Suprapubic skin (tissue), 4 donors: ENCODE results near the gene SERBP1. TPM values are rescaled to one million over a fixed set of nuclear protein-coding genes. Genes with fewer than 3 reads are reported as not detected.
A peak's percentile ranks its signal among the peaks of the same experiment; 100 is the strongest.

Experiments used
- DNase-seq, 2 donors: peaks; one replicate each; pipeline ENCODE4 v3.0.0-alpha.2; 2019; ENCODE audit warnings: low spot score in 2 of 2
- H3K27ac ChIP-seq: fragments of 200-600 bp; sonication (generic); one replicate; pipeline ENCODE4 v1.5.1; 2019
- H3K27me3 ChIP-seq: fragments of 200-600 bp; sonication (generic); one replicate; pipeline ENCODE4 v1.5.1; 2019
- H3K36me3 ChIP-seq: fragments of 200-600 bp; sonication (generic); one replicate; pipeline ENCODE4 v1.5.1; 2019
- H3K4me1 ChIP-seq: fragments of 200-600 bp; sonication (generic); one replicate; pipeline ENCODE4 v1.5.1; 2019
- H3K4me3 ChIP-seq: fragments of 200-600 bp; sonication (generic); one replicate; pipeline ENCODE4 v1.5.1; 2019; ENCODE audit warnings: mild to moderate bottlenecking
- H3K9me3 ChIP-seq: fragments of 200-600 bp; sonication (generic); one replicate; pipeline ENCODE4 v1.5.1; 2019
- EP300 ChIP-seq: sonication (generic); formaldehyde crosslinking; IDR thresholded peaks from one replicate; pipeline ENCODE4 v1.6.1; 2017; ENCODE audit warnings: antibody characterized with exemption
- POLR2A ChIP-seq, 2 donors: fragments of 450-650 bp; IDR thresholded peaks; one replicate each; pipeline ENCODE4 v1.6.1; 2017; ENCODE audit warnings: antibody characterized with exemption in 2 of 2, mild to moderate bottlenecking in 2 of 2, moderate library complexity in 2 of 2
- POLR2AphosphoS5 ChIP-seq, 3 donors: sonication (generic); formaldehyde crosslinking; IDR thresholded peaks; one replicate each; pipeline ENCODE4 v1.6.1; 2017; ENCODE audit warnings: antibody characterized with exemption in 3 of 3
- WGBS: methylation state at CpG from one replicate; pipeline ENCODE4 v1.1.5; 2018; 5-methylcytosine and 5-hydroxymethylcytosine counted together
- total RNA-seq, 4 donors: library from RNA; depleted of rRNA; stranded (reverse); fragments of >200 nt; gene quantifications; one replicate each; pipeline ENCODE4 v1.1.0, GENCODE V29; 2016
- TF ChIP-seq, protein P1 (sequence below), 2 donors: fragments of 200-600 bp in 1 of 2; fragments of 450-650 bp in 1 of 2; sonication (generic) in 1 of 2; IDR thresholded peaks; one replicate each; pipeline ENCODE4 v1.5.1; 2016 to 2019; ENCODE audit warnings: antibody characterized with exemption in 2 of 2, mild to moderate bottlenecking in 1 of 2, moderate library complexity in 1 of 2

Gene SERBP1
- total RNA-seq, 4 donors from 2014 or later, result 188 to 330 (median 233) TPM

DNA sequence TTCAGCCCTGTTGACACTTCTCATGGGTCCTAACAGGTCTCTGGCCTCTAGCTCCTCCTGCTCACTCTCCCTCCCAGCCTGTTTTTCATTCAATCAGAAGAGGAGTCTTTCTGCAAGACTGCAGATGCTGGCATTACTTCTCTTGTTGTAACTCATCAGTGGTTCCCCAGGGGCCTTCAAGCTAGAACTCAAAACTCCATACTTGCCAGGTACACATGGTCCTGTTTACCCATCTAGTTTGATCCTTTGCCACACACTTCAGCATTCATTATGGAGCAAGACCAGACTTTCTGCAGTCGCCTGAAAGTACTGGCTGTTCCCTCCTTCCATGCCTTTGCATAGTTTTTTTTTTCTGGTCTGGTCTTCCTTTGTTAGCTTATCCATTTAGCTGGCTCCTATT is 47.9 kb downstream of the SERBP1 start:
- Histone ChIP-seq H3K36me3 (no peaks in the 10 kb centered on the region), H3K27ac (peak overlapping the region; percentile 58), H3K9me3 (no peaks in the 10 kb centered on the region), H3K4me3 (no peak overlapping the region), H3K4me1 (peaks cover 30% of the 10 kb centered on the region), H3K27me3 (no peaks in the 10 kb centered on the region)
- 32% methylated on average over 1 of the region's 1 CpG for WGBS
- no peak for DNase-seq
- TF ChIP-seq, protein P1, sequence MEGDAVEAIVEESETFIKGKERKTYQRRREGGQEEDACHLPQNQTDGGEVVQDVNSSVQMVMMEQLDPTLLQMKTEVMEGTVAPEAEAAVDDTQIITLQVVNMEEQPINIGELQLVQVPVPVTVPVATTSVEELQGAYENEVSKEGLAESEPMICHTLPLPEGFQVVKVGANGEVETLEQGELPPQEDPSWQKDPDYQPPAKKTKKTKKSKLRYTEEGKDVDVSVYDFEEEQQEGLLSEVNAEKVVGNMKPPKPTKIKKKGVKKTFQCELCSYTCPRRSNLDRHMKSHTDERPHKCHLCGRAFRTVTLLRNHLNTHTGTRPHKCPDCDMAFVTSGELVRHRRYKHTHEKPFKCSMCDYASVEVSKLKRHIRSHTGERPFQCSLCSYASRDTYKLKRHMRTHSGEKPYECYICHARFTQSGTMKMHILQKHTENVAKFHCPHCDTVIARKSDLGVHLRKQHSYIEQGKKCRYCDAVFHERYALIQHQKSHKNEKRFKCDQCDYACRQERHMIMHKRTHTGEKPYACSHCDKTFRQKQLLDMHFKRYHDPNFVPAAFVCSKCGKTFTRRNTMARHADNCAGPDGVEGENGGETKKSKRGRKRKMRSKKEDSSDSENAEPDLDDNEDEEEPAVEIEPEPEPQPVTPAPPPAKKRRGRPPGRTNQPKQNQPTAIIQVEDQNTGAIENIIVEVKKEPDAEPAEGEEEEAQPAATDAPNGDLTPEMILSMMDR (IDR thresholded peaks at IDR 0.05), result no peak
- TF ChIP-seq POLR2AphosphoS5 (IDR thresholded peaks at IDR 0.05) (peak in 2 of 3 donors; percentile 25 to 83), POLR2A (IDR thresholded peaks at IDR 0.05) (no peak), EP300 (no peak)

DNA sequence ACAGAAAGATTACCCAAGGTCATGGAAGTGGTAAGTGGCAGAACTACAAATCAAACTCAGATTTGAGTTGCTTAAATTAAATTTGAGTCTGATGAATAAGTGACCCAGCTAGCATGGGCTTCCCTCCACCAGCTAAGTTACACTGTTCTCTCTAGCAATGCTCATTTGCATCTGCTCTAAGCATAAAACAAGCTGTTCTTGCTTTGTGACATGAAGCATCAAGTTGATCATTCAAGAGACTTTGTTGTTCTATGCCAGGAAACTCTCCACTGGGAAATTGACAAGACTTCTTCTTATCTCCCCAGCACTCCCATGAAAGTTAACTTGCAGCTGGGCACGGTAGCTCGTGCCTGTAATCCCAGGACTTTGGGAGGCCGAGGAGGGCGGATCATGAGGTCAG is 49.0 kb downstream of the SERBP1 start:
- Histone ChIP-seq H3K4me3 (no peak overlapping the region), H3K27me3 (no peaks in the 10 kb centered on the region), H3K9me3 (no peaks in the 10 kb centered on the region), H3K36me3 (no peaks in the 10 kb centered on the region), H3K27ac (peak overlapping the region; percentile 58), H3K4me1 (peaks cover 39% of the 10 kb centered on the region)
- DNase-seq, result no peak
- TF ChIP-seq EP300, result no peak
- no peak for TF ChIP-seq POLR2A (IDR thresholded peaks at IDR 0.05)
- TF ChIP-seq, protein P1 (IDR thresholded peaks at IDR 0.05), result no peak
- no peak for TF ChIP-seq POLR2AphosphoS5 (IDR thresholded peaks at IDR 0.05)
- WGBS, result 72% methylated on average over 4 of the region's 4 CpGs

DNA sequence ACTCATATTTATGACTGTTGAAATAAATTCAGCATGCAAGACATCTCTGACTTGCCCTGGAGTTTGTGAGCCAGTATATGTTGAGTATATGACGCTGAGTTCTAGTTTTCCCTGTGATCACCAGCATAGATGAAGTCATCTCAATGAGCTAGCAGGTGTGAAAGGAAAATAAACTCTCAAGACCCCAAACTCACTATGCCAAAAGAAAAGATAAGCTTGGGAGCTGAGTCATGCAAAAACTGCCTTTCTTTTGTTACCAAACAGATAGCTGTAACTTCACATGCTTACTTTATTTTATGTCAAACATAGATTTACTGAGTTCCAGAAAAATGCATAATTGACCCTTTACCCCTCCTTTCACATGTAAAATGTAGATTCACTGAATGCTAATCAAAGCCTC is 52.9 kb downstream of the SERBP1 start:
- 100% methylated on average over 1 of the region's 1 CpG for WGBS
- Histone ChIP-seq H3K36me3 (no peaks in the 10 kb centered on the region), H3K27me3 (no peaks in the 10 kb centered on the region), H3K9me3 (no peaks in the 10 kb centered on the region), H3K4me1 (peaks cover 36% of the 10 kb centered on the region), H3K4me3 (no peak overlapping the region), H3K27ac (no peak overlapping the region)
- no peak for DNase-seq
- TF ChIP-seq POLR2AphosphoS5 (IDR thresholded peaks at IDR 0.05) (no peak), EP300 (no peak), POLR2A (IDR thresholded peaks at IDR 0.05) (no peak)
- TF ChIP-seq, protein P1 (IDR thresholded peaks at IDR 0.05), result no peak

DNA sequence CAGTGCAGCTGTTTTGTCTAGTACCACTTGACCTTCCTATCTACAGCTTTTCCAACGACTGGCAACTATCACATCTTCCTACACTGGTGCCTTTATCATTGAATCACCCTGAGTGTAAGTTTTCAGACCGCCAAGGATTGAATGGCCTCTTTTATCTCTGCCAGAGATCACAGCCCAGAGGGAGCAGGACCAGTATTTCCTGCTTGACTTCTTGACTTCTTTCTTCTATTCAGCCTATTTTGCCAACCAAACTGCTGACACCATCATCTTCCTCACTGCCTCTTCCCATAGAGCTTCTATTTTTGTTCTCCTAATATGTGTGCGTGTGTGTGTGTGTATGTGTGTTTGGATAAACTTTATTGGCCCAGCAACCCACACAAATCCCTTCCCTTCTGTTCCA is 53.8 kb downstream of the SERBP1 start:
- DNase-seq, result no peak
- no peaks in the 10 kb centered on the region for H3K27me3 ChIP-seq
- 34% methylated on average over 3 of the region's 3 CpGs for WGBS
- H3K4me3 ChIP-seq, result no peak overlapping the region
- no peaks in the 10 kb centered on the region for H3K9me3 ChIP-seq
- TF ChIP-seq, protein P1 (IDR thresholded peaks at IDR 0.05), result no peak
- peak in 1 of 3 donors; percentile 21 for TF ChIP-seq POLR2AphosphoS5 (IDR thresholded peaks at IDR 0.05)
- TF ChIP-seq POLR2A (IDR thresholded peaks at IDR 0.05), result no peak
- no peaks in the 10 kb centered on the region for H3K36me3 ChIP-seq
- H3K27ac ChIP-seq, result no peak overlapping the region
- H3K4me1 ChIP-seq, result peaks cover 37% of the 10 kb centered on the region

DNA sequence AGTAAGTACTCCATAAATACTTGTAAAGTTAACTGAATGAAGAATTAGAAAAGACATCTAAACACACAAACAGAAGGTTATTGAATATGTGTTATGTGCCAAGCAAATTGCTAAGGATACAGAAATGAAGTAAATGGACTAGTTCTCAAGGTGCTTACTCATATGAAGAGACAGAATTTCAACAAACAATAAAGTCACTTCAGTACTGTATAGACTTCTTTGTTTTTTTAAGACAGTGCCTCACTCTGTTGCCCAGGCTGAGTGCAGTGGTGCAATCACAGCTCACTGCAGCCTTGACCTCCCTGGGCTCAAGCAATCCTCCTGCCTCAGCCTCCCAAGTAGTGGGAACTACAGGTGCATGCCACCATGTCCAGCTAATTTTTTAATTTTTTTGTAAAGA is 57.3 kb downstream of the SERBP1 start:
- no peaks in the 10 kb centered on the region for H3K9me3 ChIP-seq
- no peak for DNase-seq
- H3K4me3 ChIP-seq, result no peak overlapping the region
- no peak overlapping the region for H3K27ac ChIP-seq
- TF ChIP-seq EP300 (no peak), POLR2A (IDR thresholded peaks at IDR 0.05) (no peak), POLR2AphosphoS5 (IDR thresholded peaks at IDR 0.05) (no peak)
- TF ChIP-seq, protein P1 (IDR thresholded peaks at IDR 0.05), result no peak
- H3K4me1 ChIP-seq, result peaks cover 29% of the 10 kb centered on the region
- no peaks in the 10 kb centered on the region for H3K36me3 ChIP-seq
- H3K27me3 ChIP-seq, result no peaks in the 10 kb centered on the region
